ENCODE results near the gene ZDHHC11B. TPM values are rescaled to one million over a fixed set of nuclear protein-coding genes. Genes with fewer than 3 reads are reported as not detected.
"Not testable (repeated sequence)": the region's sequence is repeated elsewhere in the genome, so short reads cannot be mapped to it uniquely, and the experiment has no call there.

Gene ZDHHC11B
- total RNA-seq, 1 donor from 2014 or later, result 8.0 TPM

- Histone ChIP-seq H3K4me3 (no peak overlapping the region), H3K36me3 (no peaks in the 10 kb centered on the region), H3K4me1 (no peaks in the 10 kb centered on the region), H3K9me3 (no peaks in the 10 kb centered on the region), H3K27me3 (no peaks in the 10 kb centered on the region), H3K27ac (no peak overlapping the region)
- ATAC-seq (no peak), DNase-seq (peak; percentile 23)
- no peak for TF ChIP-seq CTCF (IDR thresholded peaks at IDR 0.05)
- intact Hi-C loops (cut with DNase I), result no loop called here
These were observed 33.0 kb downstream of the ZDHHC11B start for GRCh38 chr5:751496-751895.

GRCh38 chr5:750226-750625 lies 34.3 kb downstream of the ZDHHC11B start:
- intact Hi-C loops (cut with DNase I); ATAC-seq; H3K27me3 ChIP-seq; H3K9me3 ChIP-seq; H3K4me3 ChIP-seq; H3K4me1 ChIP-seq; H3K27ac ChIP-seq; H3K36me3 ChIP-seq: not testable (repeated sequence)
- DNase-seq, result peak; percentile 46

- ATAC-seq (no peak), DNase-seq (peak; percentile 10)
- H3K36me3 ChIP-seq, result no peaks in the 10 kb centered on the region
- H3K27ac ChIP-seq, result no peak overlapping the region
- TF ChIP-seq CTCF (IDR thresholded peaks at IDR 0.05), result no peak
- H3K9me3 ChIP-seq, result no peaks in the 10 kb centered on the region
- H3K4me3 ChIP-seq, result no peak overlapping the region
- H3K27me3 ChIP-seq, result no peaks in the 10 kb centered on the region
- intact Hi-C loops (cut with DNase I), result no loop called here
- no peaks in the 10 kb centered on the region for H3K4me1 ChIP-seq
These were observed 35.3 kb downstream of the ZDHHC11B start for GRCh38 chr5:749101-749670.

GRCh38 chr5:748011-748980 lies 36.2 kb downstream of the ZDHHC11B start:
- H3K4me1 ChIP-seq; H3K4me3 ChIP-seq; H3K27ac ChIP-seq; H3K9me3 ChIP-seq; intact Hi-C loops (cut with DNase I); ATAC-seq; H3K27me3 ChIP-seq; H3K36me3 ChIP-seq: not testable (repeated sequence)
- peak; percentile 26 for DNase-seq

- intact Hi-C loops (cut with DNase I); H3K36me3 ChIP-seq; H3K9me3 ChIP-seq; H3K4me3 ChIP-seq; H3K27ac ChIP-seq; H3K27me3 ChIP-seq; DNase-seq; H3K4me1 ChIP-seq: not testable (repeated sequence)
- ATAC-seq, result peak; percentile 20
These were observed 37.2 kb downstream of the ZDHHC11B start for GRCh38 chr5:747303-747844.

- DNase-seq, result no peak
- Histone ChIP-seq H3K27me3 (no peaks in the 10 kb centered on the region), H3K27ac (no peak overlapping the region), H3K4me3 (no peak overlapping the region), H3K4me1 (no peaks in the 10 kb centered on the region), H3K36me3 (no peaks in the 10 kb centered on the region), H3K9me3 (no peaks in the 10 kb centered on the region)
- no peak for ATAC-seq
- no peak for TF ChIP-seq CTCF (IDR thresholded peaks at IDR 0.05)
- intact Hi-C loops (cut with DNase I), result no loop called here
These were observed 38.2 kb downstream of the ZDHHC11B start for GRCh38 chr5:746258-746761.

- ATAC-seq, result peak; percentile 35
- H3K4me1 ChIP-seq; H3K9me3 ChIP-seq; H3K36me3 ChIP-seq; intact Hi-C loops (cut with DNase I); H3K27ac ChIP-seq; DNase-seq; H3K4me3 ChIP-seq; H3K27me3 ChIP-seq: not testable (repeated sequence)
These were observed 39.0 kb downstream of the ZDHHC11B start for GRCh38 chr5:745272-746142.

- H3K9me3 ChIP-seq; H3K4me1 ChIP-seq; H3K27me3 ChIP-seq; H3K4me3 ChIP-seq; intact Hi-C loops (cut with DNase I); ATAC-seq; H3K36me3 ChIP-seq; H3K27ac ChIP-seq; DNase-seq: not testable (repeated sequence)
These were observed 40.7 kb downstream of the ZDHHC11B start for GRCh38 chr5:743696-744404.

- H3K36me3 ChIP-seq; ATAC-seq; H3K4me3 ChIP-seq; H3K9me3 ChIP-seq; H3K27me3 ChIP-seq; intact Hi-C loops (cut with DNase I); DNase-seq; H3K4me1 ChIP-seq; H3K27ac ChIP-seq: not testable (repeated sequence)
These were observed 42.3 kb downstream of the ZDHHC11B start for GRCh38 chr5:742276-742675.

GRCh38 chr5:734145-734544 lies 50.4 kb downstream of the ZDHHC11B start:
- H3K36me3 ChIP-seq; DNase-seq; H3K4me1 ChIP-seq; H3K27ac ChIP-seq; H3K27me3 ChIP-seq; H3K9me3 ChIP-seq; intact Hi-C loops (cut with DNase I); ATAC-seq; H3K4me3 ChIP-seq: not testable (repeated sequence)

Measured in upper lobe of right lung (tissue), 1 donor.